DND-41 (cell line): ENCODE results near the gene SUN2.

ENCODE experiments used
- ATAC-seq: fragments of 200-7000 bp; cut with Tn5 transposase; 3 replicates; pipeline ENCODE4 v1.9.1; 2021; ENCODE audit warnings: low read depth; ENCODE audit not compliant: insufficient read depth
- DNase-seq: peaks from one replicate; pipeline ENCODE4 v3.0.0-alpha.2; 2020
- H2AFZ ChIP-seq: 2 replicates; pipeline ENCODE4 v1.6.0; 2012; ENCODE audit warnings: low read depth, low read length
- H3K27ac ChIP-seq: 2 replicates; pipeline ENCODE4 v1.5.1; 2012; ENCODE audit warnings: low read length, inconsistent platforms
- H3K27me3 ChIP-seq: fragments of 200-600 bp; sonication (generic); 2 replicates; pipeline ENCODE4 v1.6.0; 2012; ENCODE audit warnings: low read length, mild to moderate bottlenecking, inconsistent platforms; ENCODE audit not compliant: insufficient read depth, poor library complexity
- H3K36me3 ChIP-seq: 2 replicates; pipeline ENCODE4 v1.5.1; 2012; ENCODE audit warnings: low read length, inconsistent platforms; ENCODE audit not compliant: insufficient read depth
- H3K4me1 ChIP-seq: 2 replicates; pipeline ENCODE4 v1.5.1; 2012; ENCODE audit warnings: mild to moderate bottlenecking, low read length; ENCODE audit not compliant: insufficient read depth
- H3K4me2 ChIP-seq: 2 replicates; pipeline ENCODE4 v1.6.0; 2012; ENCODE audit warnings: mild to moderate bottlenecking, moderate library complexity, low read length, inconsistent platforms; ENCODE audit not compliant: insufficient read depth
- H3K4me3 ChIP-seq, 2 experiments: fragments of 200-600 bp in 1 of 2; shearing (Covaris generic) in 1 of 2; 2 replicates each; pipeline ENCODE4 v1.5.1; 2012 to 2016; ENCODE audit warnings: inconsistent platforms in 2 of 2, low read length in 2 of 2, mild to moderate bottlenecking in 2 of 2, low read depth in 1 of 2, moderate library complexity in 1 of 2
- H3K79me2 ChIP-seq: 2 replicates; pipeline ENCODE4 v1.6.0; 2012; ENCODE audit warnings: low read length, inconsistent platforms; ENCODE audit not compliant: insufficient read depth
- H3K9ac ChIP-seq: 2 replicates; pipeline ENCODE4 v1.6.0; 2012; ENCODE audit warnings: low read depth, mild to moderate bottlenecking, inconsistent platforms, low read length, moderate library complexity
- H3K9me3 ChIP-seq: 2 replicates; pipeline ENCODE4 v1.5.1; 2012; ENCODE audit warnings: low read length, moderate library complexity, mild to moderate bottlenecking, inconsistent platforms; ENCODE audit not compliant: insufficient read depth, severe bottlenecking
- H4K20me1 ChIP-seq: 2 replicates; pipeline ENCODE4 v1.6.0; 2012; ENCODE audit warnings: low read length; ENCODE audit not compliant: insufficient read depth
- EZH2 ChIP-seq: IDR thresholded peaks from 3 replicates; pipeline ENCODE4 v1.6.1; 2012; ENCODE audit warnings: borderline replicate concordance, low read depth, mild to moderate bottlenecking, moderate library complexity, low read length, inconsistent platforms; ENCODE audit not compliant: severe bottlenecking
- TF ChIP-seq, protein P1 (sequence below): IDR thresholded peaks from 2 replicates; pipeline ENCODE4 v1.5.1; 2012; ENCODE audit warnings: borderline replicate concordance, low read length, moderate library complexity, mild to moderate bottlenecking; ENCODE audit not compliant: poor library complexity, severe bottlenecking; ENCODE audit errors: extremely low read depth

The SUN2 gene

GRCh38 chr22:38697425-38698089 lies 58.2 kb downstream of the SUN2 start:
- peak overlapping the region; percentile 90 for H3K9ac ChIP-seq
- no peak overlapping the region for H2AFZ ChIP-seq
- peak overlapping the region in 1 of 2 experiments; percentile 80; a peak in 2 of 4 replicates for H3K4me3 ChIP-seq
- no peak for DNase-seq
- H3K79me2 ChIP-seq, result peaks cover 84% of the 10 kb centered on the region
- no peaks in the 10 kb centered on the region for H3K9me3 ChIP-seq
- no peak for ATAC-seq
- H3K27ac ChIP-seq, result no peak overlapping the region
- no peak for TF ChIP-seq EZH2
- TF ChIP-seq, protein P1, sequence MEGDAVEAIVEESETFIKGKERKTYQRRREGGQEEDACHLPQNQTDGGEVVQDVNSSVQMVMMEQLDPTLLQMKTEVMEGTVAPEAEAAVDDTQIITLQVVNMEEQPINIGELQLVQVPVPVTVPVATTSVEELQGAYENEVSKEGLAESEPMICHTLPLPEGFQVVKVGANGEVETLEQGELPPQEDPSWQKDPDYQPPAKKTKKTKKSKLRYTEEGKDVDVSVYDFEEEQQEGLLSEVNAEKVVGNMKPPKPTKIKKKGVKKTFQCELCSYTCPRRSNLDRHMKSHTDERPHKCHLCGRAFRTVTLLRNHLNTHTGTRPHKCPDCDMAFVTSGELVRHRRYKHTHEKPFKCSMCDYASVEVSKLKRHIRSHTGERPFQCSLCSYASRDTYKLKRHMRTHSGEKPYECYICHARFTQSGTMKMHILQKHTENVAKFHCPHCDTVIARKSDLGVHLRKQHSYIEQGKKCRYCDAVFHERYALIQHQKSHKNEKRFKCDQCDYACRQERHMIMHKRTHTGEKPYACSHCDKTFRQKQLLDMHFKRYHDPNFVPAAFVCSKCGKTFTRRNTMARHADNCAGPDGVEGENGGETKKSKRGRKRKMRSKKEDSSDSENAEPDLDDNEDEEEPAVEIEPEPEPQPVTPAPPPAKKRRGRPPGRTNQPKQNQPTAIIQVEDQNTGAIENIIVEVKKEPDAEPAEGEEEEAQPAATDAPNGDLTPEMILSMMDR, result no peak
- peaks cover 29% of the 10 kb centered on the region for H3K36me3 ChIP-seq
- H3K4me1 ChIP-seq, result peaks cover 54% of the 10 kb centered on the region
- H4K20me1 ChIP-seq, result peaks cover 18% of the 10 kb centered on the region; the same call in 1 of the 2 replicates
- H3K4me2 ChIP-seq, result peak overlapping the region; percentile 90
- H3K27me3 ChIP-seq, result no peaks in the 10 kb centered on the region

- Histone ChIP-seq H3K4me2 (peak overlapping the region; percentile 90), H3K27ac (no peak overlapping the region), H2AFZ (no peak overlapping the region), H3K27me3 (no peaks in the 10 kb centered on the region), H3K36me3 (peaks cover 35% of the 10 kb centered on the region), H3K9me3 (no peaks in the 10 kb centered on the region), H3K4me3 (peak overlapping the region in 1 of 2 experiments; percentile 80; a peak in 2 of 4 replicates), H4K20me1 (peaks cover 18% of the 10 kb centered on the region; the same call in 1 of the 2 replicates), H3K79me2 (peaks cover 90% of the 10 kb centered on the region), H3K4me1 (peaks cover 52% of the 10 kb centered on the region), H3K9ac (peak overlapping the region; percentile 10; the same call in 1 of the 2 replicates)
- DNase-seq (no peak), ATAC-seq (no peak)
- TF ChIP-seq, protein P1, result no peak
- TF ChIP-seq EZH2, result no peak
Observed at GRCh38 chr22:38696606-38697424, 59.0 kb downstream of the SUN2 start.

GRCh38 chr22:38694940-38695339 lies 60.9 kb downstream of the SUN2 start:
- peaks cover 84% of the 10 kb centered on the region for H3K79me2 ChIP-seq
- H3K27me3 ChIP-seq, result no peaks in the 10 kb centered on the region
- H3K9me3 ChIP-seq, result no peaks in the 10 kb centered on the region
- H2AFZ ChIP-seq, result no peak overlapping the region
- no peak overlapping the region for H3K4me2 ChIP-seq
- no peak overlapping the region for H3K27ac ChIP-seq
- ATAC-seq (no peak), DNase-seq (no peak)
- TF ChIP-seq EZH2, result no peak
- TF ChIP-seq, protein P1, result no peak
- H3K4me1 ChIP-seq, result peaks cover 43% of the 10 kb centered on the region
- peaks cover 45% of the 10 kb centered on the region for H3K36me3 ChIP-seq
- peaks cover 18% of the 10 kb centered on the region; the same call in 1 of the 2 replicates for H4K20me1 ChIP-seq
- no peak overlapping the region for H3K9ac ChIP-seq
- no peak overlapping the region for H3K4me3 ChIP-seq
